HG03175 (cell line): ENCODE measurements around the gene ZNF519.

Experiments
- ATAC-seq: cut with Tn5 transposase; IDR thresholded peaks from one replicate; pipeline ENCODE4 v1.9.1; 2021; ENCODE audit warnings: mild to moderate bottlenecking, moderate library complexity; ENCODE audit not compliant: unreplicated experiment

The ZNF519 gene

DNA sequence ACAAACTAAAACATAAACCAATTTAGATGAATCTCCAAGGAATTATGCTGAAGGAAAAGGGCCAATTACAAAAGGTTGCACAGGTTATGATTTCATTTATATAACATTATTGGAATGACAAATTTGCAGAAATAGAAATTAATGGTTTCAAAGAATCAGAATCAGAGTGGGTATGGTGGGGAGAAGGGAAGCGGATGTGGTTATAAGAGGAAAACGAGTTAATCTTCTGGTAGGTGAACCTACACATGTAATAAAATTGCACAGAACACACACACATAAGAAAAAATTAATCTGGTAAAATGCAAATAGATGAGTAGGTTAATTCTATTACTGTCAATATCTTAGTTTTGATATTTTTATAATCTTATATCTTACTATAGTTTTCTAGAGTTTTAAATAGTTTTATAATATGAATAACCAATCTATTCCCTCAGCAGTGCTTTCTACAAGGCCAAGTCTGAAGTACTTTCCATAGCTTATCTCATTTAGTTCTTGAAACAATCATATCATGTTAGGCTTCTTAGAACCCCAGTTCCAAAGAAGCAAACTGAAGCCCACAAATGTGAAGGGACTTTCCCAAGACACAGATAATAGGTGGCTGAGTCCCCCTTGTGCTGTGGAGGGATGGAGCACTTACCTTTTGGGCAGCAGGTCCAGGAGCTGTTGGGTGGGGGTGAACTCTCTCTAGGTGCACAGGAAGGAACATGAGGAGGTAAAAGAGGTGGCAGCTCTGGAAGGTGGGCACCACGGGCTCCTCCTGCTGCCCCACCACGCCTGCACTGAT is 31.5 kb downstream of the ZNF519 start:
- ATAC-seq = no peak

DNA sequence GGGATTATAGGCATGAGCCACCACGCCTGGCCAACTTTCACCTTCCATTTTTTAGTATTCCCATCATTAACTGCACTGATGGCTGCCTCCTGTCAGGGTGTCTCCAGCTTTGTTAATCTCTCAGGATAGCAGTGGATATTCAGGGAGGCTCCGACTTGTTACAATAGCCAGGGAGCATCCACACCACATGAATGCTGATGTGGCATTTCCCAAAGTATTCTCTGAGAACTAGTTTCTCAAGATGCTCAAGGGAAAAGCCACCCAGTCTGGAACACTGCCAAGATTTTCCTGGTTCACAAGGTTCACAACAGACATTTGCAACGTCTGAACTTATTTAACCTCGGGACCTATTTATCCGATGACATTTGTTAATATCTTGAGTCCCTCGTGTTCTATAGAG is 33.8 kb downstream of the ZNF519 start:
- no peak for ATAC-seq

GRCh38 chr18:14097761-14098160 is 34.5 kb downstream of the ZNF519 start:
- no peak for ATAC-seq

DNA sequence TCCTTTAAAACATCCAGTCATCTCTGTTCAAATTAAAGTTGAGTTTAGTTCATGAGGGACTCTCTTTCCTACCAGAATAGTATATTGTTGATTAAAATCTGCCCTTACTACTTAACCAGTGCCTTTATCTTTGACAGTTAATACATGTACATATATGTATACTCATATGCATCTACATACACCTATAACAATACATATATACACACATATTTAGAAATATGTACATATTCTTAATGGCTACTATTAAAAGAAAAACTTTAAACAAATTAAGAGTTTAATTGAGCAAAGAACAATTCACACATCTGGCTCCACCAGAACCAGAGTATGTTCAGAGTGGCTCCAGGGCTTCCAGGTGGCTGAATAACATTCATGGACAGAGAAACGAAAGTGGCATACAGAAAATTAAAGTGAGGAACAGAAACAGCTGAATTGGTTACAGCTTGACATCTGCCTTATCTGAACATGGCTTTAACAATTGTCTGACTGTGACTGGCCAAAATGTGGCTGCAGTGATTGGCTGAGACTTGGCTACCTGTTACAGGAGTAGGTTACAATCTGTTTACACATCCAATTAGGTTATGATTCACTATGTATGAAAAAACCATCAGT is 38.8 kb downstream of the ZNF519 start:
- ATAC-seq = no peak

DNA sequence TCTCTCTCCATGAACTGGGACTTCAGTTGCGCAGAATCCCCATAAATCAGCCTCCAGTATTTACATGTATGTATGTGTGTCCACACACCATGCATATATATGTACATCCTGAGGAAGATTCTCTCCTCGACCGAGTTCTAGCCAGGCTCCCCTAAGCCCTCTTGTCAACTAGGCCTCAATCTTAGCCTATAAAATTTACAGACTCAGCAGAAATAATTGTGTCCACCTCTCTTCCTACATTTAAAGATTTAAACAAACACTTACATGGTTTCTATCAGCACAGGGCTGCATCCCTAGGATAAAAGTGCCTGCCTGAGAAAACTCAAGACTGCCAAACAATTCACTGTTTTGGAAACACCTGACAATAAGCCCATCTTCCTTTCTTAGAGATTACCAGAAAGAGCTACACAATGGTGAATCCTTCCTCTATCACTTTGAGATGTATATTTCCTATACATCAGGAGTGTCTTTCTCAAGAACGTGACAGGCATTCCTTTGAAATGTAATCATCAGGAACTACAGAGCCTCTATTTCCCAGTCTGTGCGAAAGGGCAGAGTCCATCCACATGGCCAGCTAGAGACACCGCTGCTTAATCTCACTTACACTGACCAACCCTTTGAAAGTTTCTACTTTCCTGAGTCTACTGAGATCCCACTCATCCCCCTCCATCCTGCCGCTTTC is 39.5 kb downstream of the ZNF519 start:
- no peak for ATAC-seq

DNA sequence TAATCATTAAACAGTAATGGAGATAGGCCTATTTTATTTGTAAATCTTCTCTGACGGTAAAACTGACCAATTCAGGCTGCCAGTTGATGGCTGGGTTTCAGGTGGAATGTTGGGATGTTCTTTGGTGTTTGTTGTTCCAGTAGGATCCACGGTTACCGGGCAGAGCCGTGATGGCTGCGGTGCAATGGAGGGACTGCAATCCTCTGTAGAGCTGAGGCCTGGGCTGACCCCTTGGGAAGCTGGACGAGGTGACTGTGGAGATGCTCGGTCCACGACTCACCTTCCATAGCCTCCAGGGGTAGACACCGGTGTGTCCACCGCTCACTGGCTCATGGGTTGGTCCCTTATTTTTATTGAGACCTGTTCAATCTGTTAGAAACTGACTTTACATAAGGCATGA is 42.5 kb downstream of the ZNF519 start:
- no peak for ATAC-seq

GRCh38 chr18:14089191-14089590 is 43.0 kb downstream of the ZNF519 start:
- no peak for ATAC-seq

GRCh38 chr18:14086458-14087231 is 45.6 kb downstream of the ZNF519 start:
- peak; percentile 53 for ATAC-seq

DNA sequence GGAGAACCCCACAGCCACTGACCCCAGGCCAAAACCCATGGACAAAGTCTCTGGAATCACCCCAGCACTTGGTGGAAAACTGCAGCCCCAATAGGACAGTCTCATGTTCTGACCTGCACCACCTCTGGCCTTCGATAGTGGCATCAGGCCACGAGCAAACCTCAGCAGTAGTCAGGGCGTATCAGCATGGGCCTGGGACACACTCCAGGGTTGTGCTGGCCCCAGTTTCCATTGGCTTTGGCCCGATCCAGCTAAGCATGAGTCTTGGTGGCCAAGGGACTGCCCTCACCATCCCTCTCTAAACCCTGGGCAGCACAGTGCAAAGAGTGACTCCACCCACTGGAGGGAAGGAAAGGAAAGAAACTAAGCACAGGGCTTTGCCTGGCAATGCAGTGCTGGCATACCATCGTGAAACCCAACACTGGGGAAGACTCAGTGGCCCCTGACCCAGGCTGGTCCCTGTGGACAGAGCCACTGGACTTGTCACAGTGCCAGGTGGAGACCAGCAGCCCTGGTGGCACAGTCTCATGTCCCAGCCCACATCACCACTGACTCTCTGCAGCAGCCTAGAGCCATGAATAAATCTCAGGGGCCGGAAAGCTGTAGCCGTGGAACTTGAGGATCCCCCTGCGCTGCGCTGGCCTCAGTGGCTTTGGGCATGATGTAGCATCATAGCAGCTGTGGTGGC is 46.3 kb downstream of the ZNF519 start:
- no peak for ATAC-seq

GRCh38 chr18:14075196-14075595 is 57.0 kb downstream of the ZNF519 start:
- no peak for ATAC-seq

GRCh38 chr18:14074187-14074586 is 58.0 kb downstream of the ZNF519 start:
- ATAC-seq = no peak

DNA sequence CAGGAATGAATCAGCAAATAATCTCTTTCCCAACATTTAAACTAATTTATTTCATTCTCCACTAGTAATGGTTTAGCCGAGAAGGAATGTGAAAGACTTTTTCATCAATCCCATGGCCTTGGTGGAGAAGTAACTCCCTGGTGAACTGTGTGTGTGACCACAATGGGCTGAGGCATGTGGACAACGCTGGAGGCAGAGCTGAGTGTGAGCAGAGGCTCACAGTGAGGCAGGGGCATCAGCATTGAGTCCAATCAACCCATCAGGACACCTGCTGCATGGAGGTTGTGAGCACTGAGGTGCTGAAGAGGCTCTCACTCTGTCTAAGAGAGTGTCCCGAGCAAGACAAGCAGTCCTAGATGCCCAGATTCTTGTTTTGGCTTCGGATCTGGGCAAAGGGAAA is 78.6 kb downstream of the ZNF519 start:
- no peak for ATAC-seq
